Lower lobe of right lung (tissue), 2 donors: ENCODE measurements around the gene OXNAD1. TPM values are rescaled to one million over a fixed set of nuclear protein-coding genes. Genes with fewer than 3 reads are reported as not detected.

ENCODE experiments used
- ATAC-seq, 2 donors: fragments of 200-7000 bp; cut with Tn5 transposase; one replicate each; pipeline ENCODE4 v1.9.1; 2020 to 2022; ENCODE audit warnings: mild to moderate bottlenecking in 2 of 2, moderate library complexity in 2 of 2
- DNase-seq: peaks from one replicate; pipeline ENCODE4 v3.0.0-alpha.2; 2020
- H3K27ac ChIP-seq: fragments of 200-600 bp; one replicate; pipeline ENCODE4 v1.8.0; 2022
- H3K27me3 ChIP-seq: fragments of 200-600 bp; one replicate; pipeline ENCODE4 v1.8.0; 2022; ENCODE audit warnings: low read depth
- H3K36me3 ChIP-seq: fragments of 200-600 bp; one replicate; pipeline ENCODE4 v1.8.0; 2022; ENCODE audit warnings: mild to moderate bottlenecking
- H3K4me1 ChIP-seq: fragments of 200-600 bp; one replicate; pipeline ENCODE4 v1.8.0; 2022
- H3K4me3 ChIP-seq: fragments of 200-600 bp; one replicate; pipeline ENCODE4 v1.8.0; 2022; ENCODE audit warnings: mild to moderate bottlenecking
- H3K9me3 ChIP-seq: fragments of 200-600 bp; one replicate; pipeline ENCODE4 v1.8.0; 2022
- CTCF ChIP-seq: fragments of 200-600 bp; IDR thresholded peaks from one replicate; pipeline ENCODE4 v1.8.0; 2022; ENCODE audit warnings: antibody characterized with exemption, mild to moderate bottlenecking
- intact Hi-C: fragments of 100-400 bp; cut with DNase I; formaldehyde crosslinking; loops from one replicate; pipeline ENCODE4 v1.11.0; 2022
- total RNA-seq: library from RNA; stranded (reverse); fragmentation: NEBNext Ultra II Directional; extraction: Animal tissue kit (Norgen Biotek cat#: 25700); gene quantifications from one replicate; pipeline ENCODE4 v1.2.1, GENCODE V29; 2021
- donor health status: DM: no; HTN: yes; CAD: no; lungs with severe emphysema.

Gene OXNAD1
- total RNA-seq, 1 donor from 2014 or later = 13.1 TPM

GRCh38 chr3:16248556-16248955, 16.5 kb upstream of the OXNAD1 start:
- intact Hi-C loops = no loop called here

GRCh38 chr3:16249336-16249735, 15.7 kb upstream of the OXNAD1 start:
- Histone ChIP-seq H3K36me3 (no peaks in the 10 kb centered on the region), H3K4me3 (no peak overlapping the region), H3K27ac (no peak overlapping the region), H3K27me3 (no peaks in the 10 kb centered on the region), H3K4me1 (no peaks in the 10 kb centered on the region), H3K9me3 (no peaks in the 10 kb centered on the region)
- DNase-seq (no peak), ATAC-seq (no peak)
- TF ChIP-seq CTCF = peak; percentile 24
- intact Hi-C loops = no loop called here

More at GRCh38 chr3:16248556-16248955, 16.5 kb upstream of the OXNAD1 start:
- H3K4me1 ChIP-seq = no peaks in the 10 kb centered on the region
- no peaks in the 10 kb centered on the region for H3K9me3 ChIP-seq
- no peak overlapping the region for H3K4me3 ChIP-seq
- no peak overlapping the region for H3K27ac ChIP-seq
- no peaks in the 10 kb centered on the region for H3K27me3 ChIP-seq
- no peak for TF ChIP-seq CTCF
- H3K36me3 ChIP-seq = no peaks in the 10 kb centered on the region
- DNase-seq (no peak), ATAC-seq (no peak)

GRCh38 chr3:16249886-16250285, 15.1 kb upstream of the OXNAD1 start:
- no peak overlapping the region for H3K4me3 ChIP-seq
- H3K9me3 ChIP-seq = no peaks in the 10 kb centered on the region
- no peak overlapping the region for H3K27ac ChIP-seq
- DNase-seq (no peak), ATAC-seq (no peak)
- no peaks in the 10 kb centered on the region for H3K27me3 ChIP-seq
- no peaks in the 10 kb centered on the region for H3K36me3 ChIP-seq
- intact Hi-C loops = no loop called here
- TF ChIP-seq CTCF = no peak
- H3K4me1 ChIP-seq = no peaks in the 10 kb centered on the region

GRCh38 chr3:16251316-16252085, 13.5 kb upstream of the OXNAD1 start:
- H3K4me1 ChIP-seq = no peaks in the 10 kb centered on the region
- no peaks in the 10 kb centered on the region for H3K9me3 ChIP-seq
- H3K36me3 ChIP-seq = no peaks in the 10 kb centered on the region
- intact Hi-C loops = no loop called here
- H3K4me3 ChIP-seq = no peak overlapping the region
- TF ChIP-seq CTCF = no peak
- H3K27ac ChIP-seq = no peak overlapping the region
- H3K27me3 ChIP-seq = no peaks in the 10 kb centered on the region
- ATAC-seq (no peak), DNase-seq (no peak)

GRCh38 chr3:16252243-16252978, 12.6 kb upstream of the OXNAD1 start:
- ATAC-seq = no peak

More at GRCh38 chr3:16252243-16252978, 12.6 kb upstream of the OXNAD1 start:
- TF ChIP-seq CTCF = no peak
- intact Hi-C loops = no loop called here
- Histone ChIP-seq H3K27me3 (no peaks in the 10 kb centered on the region), H3K4me3 (no peak overlapping the region), H3K9me3 (no peaks in the 10 kb centered on the region), H3K27ac (no peak overlapping the region), H3K36me3 (no peaks in the 10 kb centered on the region), H3K4me1 (no peaks in the 10 kb centered on the region)
- DNase-seq = no peak
